ENCODE results near the gene KIF1C. TPM values are rescaled to one million over a fixed set of nuclear protein-coding genes. Genes with fewer than 3 reads are reported as not detected.
A peak's percentile ranks its signal among the peaks of the same experiment; 100 is the strongest.

KIF1C gene
- total RNA-seq, 1 donor: 54.6 TPM

DNA sequence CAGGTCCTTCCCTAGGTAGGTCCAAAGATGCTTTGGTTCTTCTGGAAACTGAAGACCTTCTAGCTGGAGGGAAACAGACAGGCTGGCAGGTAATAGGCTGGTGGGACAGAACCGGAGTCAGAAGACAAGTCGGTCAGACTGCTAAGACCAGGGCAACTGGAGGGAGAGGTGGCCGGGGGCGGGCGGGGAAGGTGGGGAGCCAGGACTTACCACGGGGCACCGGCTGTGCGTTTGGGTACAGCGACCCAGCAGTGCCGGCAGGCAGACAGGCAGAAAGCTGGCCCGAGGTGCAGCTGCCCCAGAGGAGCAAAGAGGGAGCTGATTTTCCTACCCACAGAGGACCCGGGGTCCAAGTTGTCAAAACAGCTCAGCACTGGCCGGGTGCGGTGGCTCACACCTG is 36.9 kb downstream of the KIF1C start:
- H3K27ac ChIP-seq (ENCODE audit: low read depth, low read length): no peak overlapping the region
- no peaks in the 10 kb centered on the region for H3K36me3 ChIP-seq (ENCODE audit: insufficient read depth, low read length)
- no peak overlapping the region for H3K4me2 ChIP-seq (ENCODE audit: insufficient read depth, low read length)
- TF ChIP-seq, protein P1, sequence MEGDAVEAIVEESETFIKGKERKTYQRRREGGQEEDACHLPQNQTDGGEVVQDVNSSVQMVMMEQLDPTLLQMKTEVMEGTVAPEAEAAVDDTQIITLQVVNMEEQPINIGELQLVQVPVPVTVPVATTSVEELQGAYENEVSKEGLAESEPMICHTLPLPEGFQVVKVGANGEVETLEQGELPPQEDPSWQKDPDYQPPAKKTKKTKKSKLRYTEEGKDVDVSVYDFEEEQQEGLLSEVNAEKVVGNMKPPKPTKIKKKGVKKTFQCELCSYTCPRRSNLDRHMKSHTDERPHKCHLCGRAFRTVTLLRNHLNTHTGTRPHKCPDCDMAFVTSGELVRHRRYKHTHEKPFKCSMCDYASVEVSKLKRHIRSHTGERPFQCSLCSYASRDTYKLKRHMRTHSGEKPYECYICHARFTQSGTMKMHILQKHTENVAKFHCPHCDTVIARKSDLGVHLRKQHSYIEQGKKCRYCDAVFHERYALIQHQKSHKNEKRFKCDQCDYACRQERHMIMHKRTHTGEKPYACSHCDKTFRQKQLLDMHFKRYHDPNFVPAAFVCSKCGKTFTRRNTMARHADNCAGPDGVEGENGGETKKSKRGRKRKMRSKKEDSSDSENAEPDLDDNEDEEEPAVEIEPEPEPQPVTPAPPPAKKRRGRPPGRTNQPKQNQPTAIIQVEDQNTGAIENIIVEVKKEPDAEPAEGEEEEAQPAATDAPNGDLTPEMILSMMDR (IDR thresholded peaks at IDR 0.05; ENCODE audit: extremely low read depth, low read depth, low read length): no peak
- H3K27me3 ChIP-seq (ENCODE audit: insufficient read depth, low read length): peaks cover 11% of the 10 kb centered on the region
- H3K9me3 ChIP-seq (ENCODE audit: low read depth, low read length): no peaks in the 10 kb centered on the region
- peaks cover 2% of the 10 kb centered on the region for H3K4me1 ChIP-seq (ENCODE audit: insufficient read depth, low read length)
- no peak overlapping the region for H2AFZ ChIP-seq (ENCODE audit: low read length)
- H3K4me3 ChIP-seq (ENCODE audit: insufficient read depth, low read length): no peak overlapping the region
- DNase-seq (ENCODE audit: insufficient read length, low spot score, missing footprints): peak; percentile 58
- H3K79me2 ChIP-seq (ENCODE audit: insufficient read depth, low read length): no peaks in the 10 kb centered on the region
- H4K20me1 ChIP-seq (ENCODE audit: insufficient read depth, low read length): no peaks in the 10 kb centered on the region

DNA sequence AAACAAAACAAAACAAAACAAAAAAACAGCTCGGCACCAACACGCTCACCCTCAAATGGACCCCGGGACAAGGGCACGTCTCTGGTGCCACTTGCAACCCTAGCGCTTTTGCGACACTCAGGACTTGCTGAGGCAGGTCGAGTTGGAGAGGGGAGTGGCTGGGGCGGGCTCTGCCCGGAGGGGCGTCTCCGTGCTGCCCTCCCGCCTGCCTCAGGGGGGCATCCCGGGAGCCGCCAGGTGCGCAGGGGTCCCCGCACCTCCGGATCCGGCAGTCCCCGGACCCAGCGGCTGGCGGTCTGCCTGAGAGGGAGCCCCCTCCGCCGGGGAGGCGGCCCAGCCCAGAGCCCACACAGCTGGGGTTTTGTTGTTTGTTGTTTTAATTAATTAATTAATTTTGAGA is 37.6 kb downstream of the KIF1C start, which contains the start of gene SLC52A1:
Gene SLC52A1 (minus strand): TSS at position 112 of the 400 bp plus-strand sequence. CDS start 820 bp downstream, outside the sequence.
- no peak within 1 kb of the TSS for H3K27ac ChIP-seq (ENCODE audit: low read depth, low read length)
- peak within 1 kb of the TSS; percentile 55 for H3K4me2 ChIP-seq (ENCODE audit: insufficient read depth, low read length)
- no peaks in the 10 kb centered on the region for H4K20me1 ChIP-seq (ENCODE audit: insufficient read depth, low read length)
- no peak within 1 kb of the TSS for H3K4me3 ChIP-seq (ENCODE audit: insufficient read depth, low read length)
- peaks cover 2% of the 10 kb centered on the region for H3K4me1 ChIP-seq (ENCODE audit: insufficient read depth, low read length)
- H3K79me2 ChIP-seq (ENCODE audit: insufficient read depth, low read length): no peaks in the 10 kb centered on the region
- H2AFZ ChIP-seq (ENCODE audit: low read length): no peak within 1 kb of the TSS
- no peaks in the 10 kb centered on the region for H3K36me3 ChIP-seq (ENCODE audit: insufficient read depth, low read length)
- H3K27me3 ChIP-seq (ENCODE audit: insufficient read depth, low read length): peaks cover 11% of the 10 kb centered on the region
- TF ChIP-seq, protein P1 (IDR thresholded peaks at IDR 0.05; ENCODE audit: extremely low read depth, low read depth, low read length): no peak
- no peak for DNase-seq (ENCODE audit: insufficient read length, low spot score, missing footprints)
- no peaks in the 10 kb centered on the region for H3K9me3 ChIP-seq (ENCODE audit: low read depth, low read length)

DNA sequence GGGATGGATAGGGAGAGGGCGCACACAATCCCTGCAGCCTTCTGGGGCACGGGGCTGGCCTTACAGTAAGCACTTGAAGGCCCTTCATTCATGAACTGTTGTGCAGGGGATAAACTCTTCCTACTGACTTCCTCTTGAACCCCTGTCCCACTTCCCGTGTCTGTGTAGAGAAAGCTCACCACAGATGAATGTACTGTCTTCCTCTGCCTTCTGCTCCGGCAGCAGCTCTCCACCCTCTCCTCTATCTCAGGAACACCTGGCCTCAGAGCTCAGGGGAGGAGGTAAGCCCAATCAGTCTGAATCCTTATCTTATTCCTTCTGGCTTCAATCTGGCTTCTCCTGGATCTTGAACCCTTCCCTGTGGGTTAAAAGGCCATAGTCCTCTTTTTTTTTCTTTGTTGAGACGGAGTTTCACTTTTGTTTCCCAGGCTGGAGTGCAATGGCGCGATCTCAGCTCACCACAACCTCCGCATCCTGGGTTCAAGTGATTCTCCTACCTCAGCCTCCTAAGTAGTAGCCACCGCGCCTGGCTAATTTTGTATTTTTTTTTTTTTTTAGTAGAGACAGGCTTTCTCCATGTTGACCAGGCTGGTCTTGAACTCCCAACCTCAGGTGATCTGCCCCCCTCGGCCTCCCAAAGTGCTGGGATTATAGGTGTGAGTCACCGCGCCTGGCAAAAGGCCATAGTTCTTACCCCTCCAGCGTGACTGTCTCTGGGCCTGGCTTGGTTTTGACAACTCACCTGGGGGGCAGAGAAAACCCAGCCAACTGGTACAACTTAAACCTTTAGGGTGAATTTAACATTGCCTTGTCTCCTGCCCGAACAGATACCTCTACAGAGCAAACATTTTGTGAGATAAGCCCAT is 44.6 kb downstream of the KIF1C start:
- no peak for DNase-seq (ENCODE audit: insufficient read length, low spot score, missing footprints)
- Histone ChIP-seq H3K36me3 (ENCODE audit: insufficient read depth, low read length) (no peaks in the 10 kb centered on the region), H3K79me2 (ENCODE audit: insufficient read depth, low read length) (no peaks in the 10 kb centered on the region), H3K27ac (ENCODE audit: low read depth, low read length) (no peak overlapping the region), H3K9me3 (ENCODE audit: low read depth, low read length) (no peaks in the 10 kb centered on the region), H2AFZ (ENCODE audit: low read length) (no peak overlapping the region), H4K20me1 (ENCODE audit: insufficient read depth, low read length) (no peaks in the 10 kb centered on the region), H3K27me3 (ENCODE audit: insufficient read depth, low read length) (no peaks in the 10 kb centered on the region), H3K4me1 (ENCODE audit: insufficient read depth, low read length) (no peaks in the 10 kb centered on the region), H3K4me2 (ENCODE audit: insufficient read depth, low read length) (no peak overlapping the region), H3K4me3 (ENCODE audit: insufficient read depth, low read length) (no peak overlapping the region)
- TF ChIP-seq, protein P1 (IDR thresholded peaks at IDR 0.05; ENCODE audit: extremely low read depth, low read depth, low read length): no peak

DNA sequence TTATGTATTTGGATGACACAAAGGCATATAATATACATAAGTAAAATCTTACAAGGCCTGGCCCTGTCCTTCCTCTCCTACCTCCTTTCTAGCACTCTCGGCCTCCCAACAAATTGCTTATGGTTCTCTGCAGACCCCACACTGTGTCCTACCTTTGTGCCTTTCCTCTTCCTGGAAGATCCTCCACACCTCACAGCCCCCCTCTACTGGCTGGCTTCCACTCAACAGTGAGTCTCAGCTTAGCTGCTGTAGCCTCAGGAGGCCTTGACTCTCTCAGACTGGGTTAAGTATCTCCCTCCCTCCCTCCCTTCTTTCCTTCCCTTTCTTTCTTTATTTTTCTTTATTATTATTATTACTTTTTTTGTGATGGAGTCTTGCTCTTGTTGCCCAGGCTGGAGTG is 45.8 kb downstream of the KIF1C start:
- Histone ChIP-seq H3K27me3 (ENCODE audit: insufficient read depth, low read length) (no peaks in the 10 kb centered on the region), H3K9me3 (ENCODE audit: low read depth, low read length) (no peaks in the 10 kb centered on the region), H3K79me2 (ENCODE audit: insufficient read depth, low read length) (no peaks in the 10 kb centered on the region), H3K27ac (ENCODE audit: low read depth, low read length) (no peak overlapping the region), H2AFZ (ENCODE audit: low read length) (no peak overlapping the region), H4K20me1 (ENCODE audit: insufficient read depth, low read length) (no peaks in the 10 kb centered on the region), H3K4me3 (ENCODE audit: insufficient read depth, low read length) (no peak overlapping the region), H3K36me3 (ENCODE audit: insufficient read depth, low read length) (no peaks in the 10 kb centered on the region), H3K4me2 (ENCODE audit: insufficient read depth, low read length) (no peak overlapping the region), H3K4me1 (ENCODE audit: insufficient read depth, low read length) (no peaks in the 10 kb centered on the region)
- TF ChIP-seq, protein P1 (IDR thresholded peaks at IDR 0.05; ENCODE audit: extremely low read depth, low read depth, low read length): no peak
- DNase-seq (ENCODE audit: insufficient read length, low spot score, missing footprints): no peak
